ENCODE results near the gene CIDEB.
"Not testable (repeated sequence)": the region's sequence is repeated elsewhere in the genome, so short reads cannot be mapped to it uniquely, and the experiment has no call there.

The CIDEB gene

GRCh38 chr14:24329073-24329663 is 21.4 kb upstream of the CIDEB start:
- Mint-ChIP-seq H3K4me1 (peaks cover 56% of the 10 kb centered on the region), H3K27me3 (no peaks in the 10 kb centered on the region), H3K4me3 (peak overlapping the region; percentile 53), H3K36me3 (ENCODE audit: insufficient read depth) (peaks cover 21% of the 10 kb centered on the region), H3K9me3 (no peaks in the 10 kb centered on the region), H3K27ac (ENCODE audit: low read depth) (peak overlapping the region; percentile 79)
- DNase-seq (ENCODE audit: low spot score in 2 of 2), result no peak
- no peak for ATAC-seq (replicated peaks; ENCODE audit: extremely low read depth, poor library complexity, severe bottlenecking)

- Mint-ChIP-seq H3K27ac (ENCODE audit: low read depth) (peak overlapping the region; percentile 79), H3K4me1 (peaks cover 62% of the 10 kb centered on the region)
- H3K27me3 Mint-ChIP-seq, result not testable (repeated sequence)
Observed at GRCh38 chr14:24327914-24328313, 20.1 kb upstream of the CIDEB start.

GRCh38 chr14:24327303-24327702 is 19.5 kb upstream of the CIDEB start:
- Mint-ChIP-seq H3K27me3 (no peaks in the 10 kb centered on the region), H3K4me1 (peaks cover 60% of the 10 kb centered on the region), H3K4me3 (peak overlapping the region; percentile 48), H3K9me3 (no peaks in the 10 kb centered on the region), H3K27ac (ENCODE audit: low read depth) (peak overlapping the region; percentile 79), H3K36me3 (ENCODE audit: insufficient read depth) (peaks cover 15% of the 10 kb centered on the region)
- ATAC-seq (replicated peaks; ENCODE audit: extremely low read depth, poor library complexity, severe bottlenecking), result no peak
- no peak for DNase-seq (ENCODE audit: low spot score in 2 of 2)

More at GRCh38 chr14:24327914-24328313, 20.1 kb upstream of the CIDEB start:
- not testable (repeated sequence) for ATAC-seq (replicated peaks; ENCODE audit: extremely low read depth, poor library complexity, severe bottlenecking); DNase-seq (ENCODE audit: low spot score in 2 of 2); H3K9me3 Mint-ChIP-seq
- Mint-ChIP-seq H3K36me3 (ENCODE audit: insufficient read depth) (peaks cover 19% of the 10 kb centered on the region), H3K4me3 (peak overlapping the region; percentile 48)

- Mint-ChIP-seq H3K4me3 (no peak overlapping the region), H3K4me1 (peaks cover 48% of the 10 kb centered on the region), H3K9me3 (no peaks in the 10 kb centered on the region), H3K27me3 (no peaks in the 10 kb centered on the region), H3K27ac (ENCODE audit: low read depth) (no peak overlapping the region), H3K36me3 (ENCODE audit: insufficient read depth) (peaks cover 11% of the 10 kb centered on the region)
- no peak for DNase-seq (ENCODE audit: low spot score in 2 of 2)
- no peak for ATAC-seq (replicated peaks; ENCODE audit: extremely low read depth, poor library complexity, severe bottlenecking)
Observed at GRCh38 chr14:24325963-24326362, 18.2 kb upstream of the CIDEB start.

GRCh38 chr14:24325041-24325530 is 17.3 kb upstream of the CIDEB start:
- peaks cover 40% of the 10 kb centered on the region for H3K4me1 Mint-ChIP-seq
- H3K9me3 Mint-ChIP-seq, result no peaks in the 10 kb centered on the region
- H3K27ac Mint-ChIP-seq (ENCODE audit: low read depth), result no peak overlapping the region
- no peak for ATAC-seq (replicated peaks; ENCODE audit: extremely low read depth, poor library complexity, severe bottlenecking)
- no peak for DNase-seq (ENCODE audit: low spot score in 2 of 2)
- no peak overlapping the region for H3K4me3 Mint-ChIP-seq
- H3K36me3 Mint-ChIP-seq (ENCODE audit: insufficient read depth), result peaks cover 8% of the 10 kb centered on the region
- no peaks in the 10 kb centered on the region for H3K27me3 Mint-ChIP-seq

GRCh38 chr14:24324024-24324423 is 16.2 kb upstream of the CIDEB start:
- H3K27me3 Mint-ChIP-seq, result no peaks in the 10 kb centered on the region
- no peaks in the 10 kb centered on the region for H3K36me3 Mint-ChIP-seq (ENCODE audit: insufficient read depth)
- no peaks in the 10 kb centered on the region for H3K9me3 Mint-ChIP-seq
- peak overlapping the region; percentile 22 for H3K27ac Mint-ChIP-seq (ENCODE audit: low read depth)
- peaks cover 34% of the 10 kb centered on the region for H3K4me1 Mint-ChIP-seq
- ATAC-seq (replicated peaks; ENCODE audit: extremely low read depth, poor library complexity, severe bottlenecking) (no peak), DNase-seq (ENCODE audit: low spot score in 2 of 2) (no peak)
- no peak overlapping the region for H3K4me3 Mint-ChIP-seq

GRCh38 chr14:24323341-24323740 is 15.6 kb upstream of the CIDEB start:
- H3K27ac Mint-ChIP-seq (ENCODE audit: low read depth), result no peak overlapping the region
- H3K27me3 Mint-ChIP-seq, result no peaks in the 10 kb centered on the region
- ATAC-seq (replicated peaks; ENCODE audit: extremely low read depth, poor library complexity, severe bottlenecking), result no peak
- no peaks in the 10 kb centered on the region for H3K36me3 Mint-ChIP-seq (ENCODE audit: insufficient read depth)
- DNase-seq (ENCODE audit: low spot score in 2 of 2), result no peak
- H3K9me3 Mint-ChIP-seq, result no peaks in the 10 kb centered on the region
- no peak overlapping the region for H3K4me3 Mint-ChIP-seq
- H3K4me1 Mint-ChIP-seq, result peaks cover 32% of the 10 kb centered on the region

GRCh38 chr14:24322672-24323071 is 14.9 kb upstream of the CIDEB start:
- H3K36me3 Mint-ChIP-seq (ENCODE audit: insufficient read depth), result no peaks in the 10 kb centered on the region
- ATAC-seq (replicated peaks; ENCODE audit: extremely low read depth, poor library complexity, severe bottlenecking) (no peak), DNase-seq (ENCODE audit: low spot score in 2 of 2) (no peak)
- H3K27ac Mint-ChIP-seq (ENCODE audit: low read depth), result no peak overlapping the region
- no peaks in the 10 kb centered on the region for H3K9me3 Mint-ChIP-seq
- no peaks in the 10 kb centered on the region for H3K27me3 Mint-ChIP-seq
- no peak overlapping the region for H3K4me3 Mint-ChIP-seq
- peaks cover 26% of the 10 kb centered on the region for H3K4me1 Mint-ChIP-seq

- Mint-ChIP-seq H3K27me3 (no peaks in the 10 kb centered on the region), H3K36me3 (ENCODE audit: insufficient read depth) (no peaks in the 10 kb centered on the region), H3K4me3 (no peak overlapping the region), H3K4me1 (peaks cover 17% of the 10 kb centered on the region), H3K27ac (ENCODE audit: low read depth) (no peak overlapping the region), H3K9me3 (no peaks in the 10 kb centered on the region)
- DNase-seq (ENCODE audit: low spot score in 2 of 2) (no peak), ATAC-seq (replicated peaks; ENCODE audit: extremely low read depth, poor library complexity, severe bottlenecking) (no peak)
Observed at GRCh38 chr14:24321212-24321975, 13.6 kb upstream of the CIDEB start.

GRCh38 chr14:24317141-24317928 is 9.6 kb upstream of the CIDEB start:
- H3K4me1 Mint-ChIP-seq, result peaks cover 46% of the 10 kb centered on the region
- H3K36me3 Mint-ChIP-seq (ENCODE audit: insufficient read depth), result peaks cover 4% of the 10 kb centered on the region
- no peak for DNase-seq (ENCODE audit: low spot score in 2 of 2)
- H3K27ac Mint-ChIP-seq (ENCODE audit: low read depth), result no peak overlapping the region
- H3K27me3 Mint-ChIP-seq, result no peaks in the 10 kb centered on the region
- H3K4me3 Mint-ChIP-seq, result no peak overlapping the region
- no peak for ATAC-seq (replicated peaks; ENCODE audit: extremely low read depth, poor library complexity, severe bottlenecking)
- no peaks in the 10 kb centered on the region for H3K9me3 Mint-ChIP-seq

GRCh38 chr14:24316597-24316950 is 8.8 kb upstream of the CIDEB start:
- Mint-ChIP-seq H3K4me1 (peaks cover 53% of the 10 kb centered on the region), H3K36me3 (ENCODE audit: insufficient read depth) (peaks cover 5% of the 10 kb centered on the region), H3K9me3 (no peaks in the 10 kb centered on the region)

GRCh38 chr14:24315807-24316596 is 8.2 kb upstream of the CIDEB start:
- no peak for DNase-seq (ENCODE audit: low spot score in 2 of 2)
- Mint-ChIP-seq H3K4me3 (peak overlapping the region; percentile 25), H3K27me3 (no peaks in the 10 kb centered on the region), H3K36me3 (ENCODE audit: insufficient read depth) (peaks cover 7% of the 10 kb centered on the region), H3K4me1 (peaks cover 55% of the 10 kb centered on the region), H3K27ac (ENCODE audit: low read depth) (peak overlapping the region; percentile 8), H3K9me3 (no peaks in the 10 kb centered on the region)
- ATAC-seq (replicated peaks; ENCODE audit: extremely low read depth, poor library complexity, severe bottlenecking), result no peak

More at GRCh38 chr14:24316597-24316950, 8.8 kb upstream of the CIDEB start:
- no peak for ATAC-seq (replicated peaks; ENCODE audit: extremely low read depth, poor library complexity, severe bottlenecking)
- H3K27me3 Mint-ChIP-seq, result no peaks in the 10 kb centered on the region
- no peak for DNase-seq (ENCODE audit: low spot score in 2 of 2)
- H3K4me3 Mint-ChIP-seq, result no peak overlapping the region
- no peak overlapping the region for H3K27ac Mint-ChIP-seq (ENCODE audit: low read depth)
